GM13976 (cell line): ENCODE results near the gene PDC.
A peak's percentile ranks its signal among the peaks of the same experiment; 100 is the strongest.

Experiments used
- DNase-seq: peaks from one replicate; pipeline ENCODE4 v3.0.0; 2012; ENCODE audit warnings: low spot score
- in situ Hi-C: fragments of 300-500 bp; cut with MboI; formaldehyde crosslinking; loops from one replicate; pipeline ENCODE4 v1.12.0; 2022; ENCODE audit warnings: low sequenced_read_pairs, mixed read lengths, inconsistent platforms; ENCODE audit not compliant: unreplicated experiment
- TF ChIP-seq, protein P1 (sequence below): IDR thresholded peaks from 2 replicates; pipeline ENCODE4 v1.5.1; 2012; ENCODE audit warnings: borderline replicate concordance, mild to moderate bottlenecking; ENCODE audit not compliant: insufficient read depth; ENCODE audit errors: extremely low read depth, missing control alignments, control extremely low read depth

PDC gene

DNA sequence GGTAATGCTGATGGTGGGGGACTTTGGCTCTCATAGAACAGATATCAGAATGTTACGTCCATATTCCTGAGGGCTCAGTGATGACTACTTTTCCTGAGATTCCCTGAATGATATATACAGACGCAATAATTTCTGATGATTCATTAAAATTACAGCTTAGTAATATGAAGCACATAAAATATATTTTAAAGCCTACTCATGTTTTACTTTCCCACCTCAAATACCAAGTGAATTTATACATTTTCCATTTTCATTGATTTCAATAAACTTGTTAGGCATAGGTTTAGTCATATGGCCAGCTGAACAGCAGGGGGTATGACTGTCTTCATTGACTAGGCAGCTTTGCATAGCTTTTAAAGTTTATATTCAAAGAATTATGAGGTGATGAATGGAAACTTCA is 26.2 kb upstream of the PDC start:
- in situ Hi-C loops, result loop anchor here (10.0 kb wide), 1 partner anchor 498 kb away; no protein-coding TSS in a partner anchor
- DNase-seq, result no peak
- TF ChIP-seq, protein P1, sequence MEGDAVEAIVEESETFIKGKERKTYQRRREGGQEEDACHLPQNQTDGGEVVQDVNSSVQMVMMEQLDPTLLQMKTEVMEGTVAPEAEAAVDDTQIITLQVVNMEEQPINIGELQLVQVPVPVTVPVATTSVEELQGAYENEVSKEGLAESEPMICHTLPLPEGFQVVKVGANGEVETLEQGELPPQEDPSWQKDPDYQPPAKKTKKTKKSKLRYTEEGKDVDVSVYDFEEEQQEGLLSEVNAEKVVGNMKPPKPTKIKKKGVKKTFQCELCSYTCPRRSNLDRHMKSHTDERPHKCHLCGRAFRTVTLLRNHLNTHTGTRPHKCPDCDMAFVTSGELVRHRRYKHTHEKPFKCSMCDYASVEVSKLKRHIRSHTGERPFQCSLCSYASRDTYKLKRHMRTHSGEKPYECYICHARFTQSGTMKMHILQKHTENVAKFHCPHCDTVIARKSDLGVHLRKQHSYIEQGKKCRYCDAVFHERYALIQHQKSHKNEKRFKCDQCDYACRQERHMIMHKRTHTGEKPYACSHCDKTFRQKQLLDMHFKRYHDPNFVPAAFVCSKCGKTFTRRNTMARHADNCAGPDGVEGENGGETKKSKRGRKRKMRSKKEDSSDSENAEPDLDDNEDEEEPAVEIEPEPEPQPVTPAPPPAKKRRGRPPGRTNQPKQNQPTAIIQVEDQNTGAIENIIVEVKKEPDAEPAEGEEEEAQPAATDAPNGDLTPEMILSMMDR, result no peak

DNA sequence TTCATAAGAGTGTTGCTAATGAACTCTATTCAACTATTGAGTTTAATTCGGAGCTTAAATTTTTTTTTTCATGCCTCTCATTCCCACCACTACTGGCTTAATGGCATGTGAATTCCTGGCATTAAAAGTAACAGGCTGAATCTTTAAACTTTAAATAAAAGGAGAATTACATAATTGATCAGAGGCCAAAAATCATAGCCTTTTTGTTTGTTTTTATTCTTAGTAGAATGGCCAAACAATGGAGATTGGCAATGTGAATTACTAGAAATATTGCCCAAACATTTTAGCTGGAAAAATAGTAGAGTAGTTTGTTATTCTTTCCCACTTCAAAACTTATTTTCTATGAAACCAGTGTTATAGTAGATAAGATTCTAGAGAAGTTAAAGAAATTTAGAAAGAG is 25.1 kb upstream of the PDC start:
- in situ Hi-C loops, result loop anchor here (10.0 kb wide), 1 partner anchor 499 kb away; no protein-coding TSS in a partner anchor
- DNase-seq, result no peak
- TF ChIP-seq, protein P1, result no peak

DNA sequence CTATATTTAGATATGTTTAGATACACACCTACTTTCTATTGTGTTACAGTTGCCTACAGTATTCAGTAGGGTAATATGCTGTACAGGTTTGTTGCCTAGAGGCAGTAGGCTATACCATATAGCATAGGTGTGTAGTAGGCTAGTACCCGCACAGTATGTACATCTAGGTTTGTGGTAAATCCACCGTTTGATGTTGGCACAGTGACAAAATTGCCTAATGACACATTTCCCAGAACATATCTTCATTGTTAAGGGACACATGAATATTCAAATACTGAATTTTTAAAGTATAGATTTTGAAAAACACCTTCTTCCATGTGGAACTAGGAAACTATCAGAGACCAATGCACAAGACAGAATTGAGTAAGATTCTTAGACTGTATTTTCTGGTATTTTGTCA is 22.6 kb upstream of the PDC start:
- DNase-seq, result no peak
- in situ Hi-C loops, result loop anchor here (10.0 kb wide), 1 partner anchor 501 kb away; no protein-coding TSS in a partner anchor
- TF ChIP-seq, protein P1, result no peak

DNA sequence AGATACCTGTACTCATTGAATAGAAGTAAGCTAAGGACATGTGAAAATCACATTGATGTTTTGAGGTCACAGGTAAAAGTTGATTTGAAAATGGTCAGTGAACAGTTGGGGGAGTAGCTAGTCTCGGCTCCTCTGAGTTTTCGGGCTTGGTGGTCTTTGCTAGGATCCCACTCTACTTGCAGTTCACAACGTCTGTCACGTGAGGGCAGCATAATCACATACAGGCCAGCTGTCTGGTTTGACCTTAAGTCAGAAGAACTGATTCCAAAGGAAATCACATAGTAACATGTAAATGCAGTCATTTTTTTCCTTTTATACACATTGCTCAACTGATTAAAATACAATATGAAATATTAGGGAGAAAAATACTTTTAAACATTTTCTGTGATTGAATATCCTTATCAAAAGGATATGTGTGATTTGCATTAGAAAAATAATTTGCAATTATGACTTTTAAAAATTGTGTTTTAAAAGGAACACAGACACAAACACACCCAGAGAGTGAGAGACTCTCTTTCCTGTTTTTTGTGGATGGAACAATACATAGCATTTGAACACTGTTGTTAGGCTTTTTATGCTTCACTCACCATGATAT is 21.8 kb upstream of the PDC start:
- in situ Hi-C loops, result loop anchor here (10.0 kb wide), 1 partner anchor 502 kb away; no protein-coding TSS in a partner anchor
- DNase-seq, result peak; percentile 51
- TF ChIP-seq, protein P1, result peak; percentile 89

DNA sequence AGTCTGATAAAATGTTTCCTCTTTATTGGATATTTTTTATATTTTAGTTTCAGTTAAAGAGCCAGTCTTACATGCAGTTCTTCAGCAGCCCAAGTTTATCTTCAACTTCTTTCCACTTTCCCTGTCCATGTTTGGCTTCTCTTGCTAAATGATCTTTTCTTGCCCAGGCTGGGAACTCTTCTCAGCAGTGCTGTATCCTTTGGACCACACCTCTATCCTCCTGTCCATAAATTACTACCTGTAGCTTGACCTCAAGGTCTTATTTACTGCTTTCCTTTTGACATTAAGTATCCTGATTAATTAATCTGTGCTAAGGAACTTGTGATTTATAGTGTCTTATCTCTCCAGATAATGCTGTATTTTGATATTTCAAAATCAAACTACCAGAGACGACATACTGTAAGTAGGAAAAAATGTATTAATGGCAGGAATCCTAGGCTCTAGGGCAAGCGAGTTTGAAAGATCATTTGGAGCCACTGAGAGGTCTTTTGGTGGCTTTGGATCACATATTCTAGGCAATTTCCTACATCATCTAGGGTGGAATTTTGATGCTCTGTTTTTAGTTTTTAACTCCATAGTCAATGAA is 20.5 kb upstream of the PDC start:
- in situ Hi-C loops, result loop anchor here (10.0 kb wide), 1 partner anchor 503 kb away; no protein-coding TSS in a partner anchor
- DNase-seq, result no peak
- TF ChIP-seq, protein P1, result no peak

DNA sequence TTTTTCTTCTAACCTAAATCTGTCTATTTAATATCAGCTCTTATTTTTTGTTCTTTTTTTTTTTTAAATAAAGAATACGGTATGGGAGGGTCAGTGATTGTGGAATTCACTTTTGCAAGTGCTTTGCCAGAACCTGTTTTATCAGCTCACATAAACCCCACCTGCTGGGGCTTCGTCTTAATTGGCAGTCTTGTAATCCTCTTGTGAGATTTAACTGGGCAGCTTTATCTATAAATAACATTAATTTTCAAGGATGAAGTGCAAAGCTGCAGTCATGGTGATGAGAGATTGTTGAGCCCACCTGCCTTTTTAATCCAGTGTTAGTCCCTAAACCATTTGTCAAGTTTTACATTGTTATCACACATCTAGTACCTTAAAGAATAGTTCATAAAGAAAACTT is 18.2 kb upstream of the PDC start:
- no peak for DNase-seq
- TF ChIP-seq, protein P1, result no peak
- in situ Hi-C loops, result no loop called here
